ENCODE measurements around the gene CLCF1.

Gene CLCF1

DNA sequence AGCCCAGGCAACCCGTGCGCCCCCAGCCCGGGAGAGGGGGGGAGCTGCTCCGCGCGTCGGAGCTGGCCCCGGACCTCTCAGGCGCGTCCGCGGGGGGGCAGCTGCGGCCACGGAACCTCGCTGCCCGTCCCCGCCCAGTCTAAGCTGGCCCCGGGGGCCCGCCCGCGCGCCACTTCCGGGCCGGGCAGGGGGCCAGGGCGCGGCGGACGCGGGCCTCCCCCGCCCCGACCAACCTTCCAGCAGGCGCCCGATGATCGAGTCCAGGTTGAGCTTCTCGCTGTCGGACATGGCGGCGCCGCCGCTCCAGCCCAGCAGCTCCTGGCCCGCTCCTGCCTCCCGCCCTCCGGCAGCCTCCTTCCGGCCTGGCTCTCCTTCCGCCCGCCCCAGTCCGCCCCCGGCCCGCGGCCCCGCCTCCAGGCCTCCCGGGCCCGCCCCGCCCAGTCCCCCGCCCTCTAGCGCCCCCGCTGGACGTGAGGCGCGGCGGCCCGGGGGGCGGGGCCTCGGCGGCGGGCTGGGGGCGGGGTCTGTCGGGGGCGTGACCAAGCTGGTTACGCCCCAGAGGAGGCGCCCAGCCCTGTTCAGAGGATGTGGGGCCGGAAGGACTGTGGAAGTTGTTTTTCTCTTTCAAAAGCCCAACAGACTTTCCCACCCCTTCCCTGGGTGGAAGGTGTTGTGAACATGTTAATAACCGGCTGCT lies 28.2 kb upstream of the CLCF1 start, which contains the start of gene PPP1CA:
Gene PPP1CA (minus strand): TSS at position 364 of the 697 bp plus-strand sequence. CDS start 76 bp downstream, at position 288.
- H3K4me3 ChIP-seq (ENCODE audit: low read depth, low read length): peak within 1 kb of the TSS; percentile 81
- TF ChIP-seq, protein P1, sequence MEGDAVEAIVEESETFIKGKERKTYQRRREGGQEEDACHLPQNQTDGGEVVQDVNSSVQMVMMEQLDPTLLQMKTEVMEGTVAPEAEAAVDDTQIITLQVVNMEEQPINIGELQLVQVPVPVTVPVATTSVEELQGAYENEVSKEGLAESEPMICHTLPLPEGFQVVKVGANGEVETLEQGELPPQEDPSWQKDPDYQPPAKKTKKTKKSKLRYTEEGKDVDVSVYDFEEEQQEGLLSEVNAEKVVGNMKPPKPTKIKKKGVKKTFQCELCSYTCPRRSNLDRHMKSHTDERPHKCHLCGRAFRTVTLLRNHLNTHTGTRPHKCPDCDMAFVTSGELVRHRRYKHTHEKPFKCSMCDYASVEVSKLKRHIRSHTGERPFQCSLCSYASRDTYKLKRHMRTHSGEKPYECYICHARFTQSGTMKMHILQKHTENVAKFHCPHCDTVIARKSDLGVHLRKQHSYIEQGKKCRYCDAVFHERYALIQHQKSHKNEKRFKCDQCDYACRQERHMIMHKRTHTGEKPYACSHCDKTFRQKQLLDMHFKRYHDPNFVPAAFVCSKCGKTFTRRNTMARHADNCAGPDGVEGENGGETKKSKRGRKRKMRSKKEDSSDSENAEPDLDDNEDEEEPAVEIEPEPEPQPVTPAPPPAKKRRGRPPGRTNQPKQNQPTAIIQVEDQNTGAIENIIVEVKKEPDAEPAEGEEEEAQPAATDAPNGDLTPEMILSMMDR (IDR thresholded peaks at IDR 0.05; ENCODE audit: borderline replicate concordance, insufficient read depth, low read depth, low read length): peak; percentile 39; the same call in 1 of the 2 replicates

- TF ChIP-seq, protein P1 (IDR thresholded peaks at IDR 0.05; ENCODE audit: borderline replicate concordance, insufficient read depth, low read depth, low read length): no peak
- peak overlapping the region; percentile 81 for H3K4me3 ChIP-seq (ENCODE audit: low read depth, low read length)
Measured at GRCh38 chr11:67400942-67401494, 27.6 kb upstream of the CLCF1 start.

- TF ChIP-seq, protein P1 (IDR thresholded peaks at IDR 0.05; ENCODE audit: borderline replicate concordance, insufficient read depth, low read depth, low read length): no peak
- H3K4me3 ChIP-seq (ENCODE audit: low read depth, low read length): peak overlapping the region; percentile 81
Measured at GRCh38 chr11:67400251-67400941, 27.0 kb upstream of the CLCF1 start.

GRCh38 chr11:67398661-67399563 lies 25.5 kb upstream of the CLCF1 start:
- TF ChIP-seq, protein P1 (IDR thresholded peaks at IDR 0.05; ENCODE audit: borderline replicate concordance, insufficient read depth, low read depth, low read length): no peak
- no peak overlapping the region for H3K4me3 ChIP-seq (ENCODE audit: low read depth, low read length)

DNA sequence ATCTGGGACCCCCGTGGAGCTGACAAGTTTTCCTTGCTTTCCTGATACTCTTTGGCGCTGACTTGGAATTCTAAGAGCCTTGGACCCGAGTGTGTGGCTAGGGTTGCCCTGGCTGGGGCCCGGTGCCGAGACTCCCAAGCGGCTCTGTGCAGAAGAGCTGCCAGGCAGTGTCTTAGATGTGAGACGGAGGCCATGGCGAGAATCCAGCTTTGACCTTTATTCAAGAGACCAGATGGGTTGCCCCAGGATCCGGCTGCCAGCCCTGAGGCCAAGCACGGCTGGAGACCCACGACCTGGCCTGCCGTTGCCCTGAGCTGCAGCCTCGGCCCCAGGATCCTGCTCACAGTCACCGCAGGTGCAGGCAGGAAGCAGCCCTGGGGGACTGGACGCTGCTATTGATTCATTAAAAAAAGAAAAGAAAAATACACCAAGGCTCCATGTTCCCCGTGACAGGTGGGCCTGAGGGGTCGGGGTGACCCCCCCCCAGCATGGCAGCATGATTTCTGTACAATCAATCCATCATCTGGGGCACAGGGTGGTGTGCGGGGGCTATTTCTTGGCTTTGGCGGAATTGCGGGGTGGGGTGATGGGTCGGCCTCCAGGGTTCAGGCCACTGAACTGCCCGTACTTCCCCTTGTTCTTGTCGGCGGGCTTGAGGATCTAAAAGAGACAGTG lies 24.7 kb upstream of the CLCF1 start:
- TF ChIP-seq, protein P1 (IDR thresholded peaks at IDR 0.05; ENCODE audit: borderline replicate concordance, insufficient read depth, low read depth, low read length): no peak

GRCh38 chr11:67397536-67397935 lies 24.1 kb upstream of the CLCF1 start:
- TF ChIP-seq, protein P1 (IDR thresholded peaks at IDR 0.05; ENCODE audit: borderline replicate concordance, insufficient read depth, low read depth, low read length): no peak
- H3K4me3 ChIP-seq (ENCODE audit: low read depth, low read length): no peak overlapping the region

More for the DNA sequence above, 24.7 kb upstream of the CLCF1 start:
- no peak overlapping the region for H3K4me3 ChIP-seq (ENCODE audit: low read depth, low read length)

All from GM12875 (cell line).